Measurements from ENCODE around the gene ZDHHC22.
"Not testable (repeated sequence)": the region's sequence is repeated elsewhere in the genome, so short reads cannot be mapped to it uniquely, and the experiment has no call there.

The ZDHHC22 gene, protein sequence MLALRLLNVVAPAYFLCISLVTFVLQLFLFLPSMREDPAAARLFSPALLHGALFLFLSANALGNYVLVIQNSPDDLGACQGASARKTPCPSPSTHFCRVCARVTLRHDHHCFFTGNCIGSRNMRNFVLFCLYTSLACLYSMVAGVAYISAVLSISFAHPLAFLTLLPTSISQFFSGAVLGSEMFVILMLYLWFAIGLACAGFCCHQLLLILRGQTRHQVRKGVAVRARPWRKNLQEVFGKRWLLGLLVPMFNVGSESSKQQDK

DNA sequence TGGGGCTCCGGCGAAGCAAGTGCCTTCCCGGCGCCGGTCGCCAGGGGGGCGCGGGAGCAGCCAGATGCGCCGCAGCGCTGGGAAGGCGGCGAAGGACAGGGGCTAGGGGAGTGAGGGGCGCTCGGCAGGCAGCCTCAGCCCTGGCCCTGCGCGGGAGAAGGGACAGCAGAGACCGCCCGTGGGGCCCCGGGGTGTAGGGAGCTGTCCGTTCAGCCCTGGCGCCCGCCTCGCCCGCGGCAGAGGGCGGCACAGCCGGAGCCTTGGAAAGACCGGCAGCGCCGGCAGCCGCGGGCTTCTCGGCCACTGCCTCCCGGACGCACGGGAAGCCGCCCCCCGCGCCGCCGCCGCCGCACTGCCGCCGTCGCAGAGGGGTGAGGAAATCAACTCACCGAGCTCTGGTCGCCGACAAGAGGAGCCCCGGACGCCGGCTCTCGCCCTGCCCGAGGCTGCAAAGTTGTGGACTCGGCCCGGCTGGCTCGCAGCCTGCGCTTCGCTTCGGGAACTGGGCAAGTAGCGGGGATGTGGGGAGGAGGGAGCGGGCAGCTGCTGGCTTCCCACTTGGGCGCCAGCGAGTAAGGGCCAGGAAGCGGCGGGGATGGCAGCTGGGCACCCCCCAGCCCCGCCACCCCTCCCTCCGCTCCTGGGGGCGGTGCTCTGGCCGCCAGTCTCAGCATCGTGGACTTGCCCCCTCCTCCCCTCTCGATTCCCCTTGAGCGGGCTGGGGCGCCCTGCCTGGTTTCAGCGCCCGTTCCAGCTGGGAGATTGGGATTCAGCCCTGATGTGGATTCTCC lies at the start of gene ZDHHC22:
TSS of gene ZDHHC22 (minus strand) at position 578 of the 791 bp plus-strand sequence. CDS start 2,053 bp downstream, outside the sequence.
- no peak for DNase-seq

DNA sequence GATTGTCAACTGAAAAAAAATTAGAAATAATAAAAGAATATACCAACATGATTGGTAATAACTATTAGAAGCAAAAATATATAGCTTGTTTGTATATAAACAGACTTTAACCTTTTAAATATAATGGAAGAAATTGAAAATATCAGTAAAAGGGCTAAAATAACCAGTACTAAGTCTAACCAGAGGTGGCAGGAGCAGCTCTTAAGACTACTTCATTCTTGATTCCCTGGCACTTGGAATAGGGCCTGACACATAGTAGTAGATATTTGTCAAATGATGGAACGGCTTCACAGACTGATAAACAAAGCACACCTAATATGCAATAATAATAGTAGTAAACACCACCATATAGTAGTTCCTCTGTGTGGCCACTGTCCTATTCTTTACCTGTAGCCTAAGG lies 49.4 kb upstream of the ZDHHC22 start:
- no peak for DNase-seq

GRCh38 chr14:77189479-77189878 lies 47.9 kb upstream of the ZDHHC22 start:
- no peak for DNase-seq

- DNase-seq: no peak
Measured at GRCh38 chr14:77187649-77188012, 46.0 kb upstream of the ZDHHC22 start.

DNA sequence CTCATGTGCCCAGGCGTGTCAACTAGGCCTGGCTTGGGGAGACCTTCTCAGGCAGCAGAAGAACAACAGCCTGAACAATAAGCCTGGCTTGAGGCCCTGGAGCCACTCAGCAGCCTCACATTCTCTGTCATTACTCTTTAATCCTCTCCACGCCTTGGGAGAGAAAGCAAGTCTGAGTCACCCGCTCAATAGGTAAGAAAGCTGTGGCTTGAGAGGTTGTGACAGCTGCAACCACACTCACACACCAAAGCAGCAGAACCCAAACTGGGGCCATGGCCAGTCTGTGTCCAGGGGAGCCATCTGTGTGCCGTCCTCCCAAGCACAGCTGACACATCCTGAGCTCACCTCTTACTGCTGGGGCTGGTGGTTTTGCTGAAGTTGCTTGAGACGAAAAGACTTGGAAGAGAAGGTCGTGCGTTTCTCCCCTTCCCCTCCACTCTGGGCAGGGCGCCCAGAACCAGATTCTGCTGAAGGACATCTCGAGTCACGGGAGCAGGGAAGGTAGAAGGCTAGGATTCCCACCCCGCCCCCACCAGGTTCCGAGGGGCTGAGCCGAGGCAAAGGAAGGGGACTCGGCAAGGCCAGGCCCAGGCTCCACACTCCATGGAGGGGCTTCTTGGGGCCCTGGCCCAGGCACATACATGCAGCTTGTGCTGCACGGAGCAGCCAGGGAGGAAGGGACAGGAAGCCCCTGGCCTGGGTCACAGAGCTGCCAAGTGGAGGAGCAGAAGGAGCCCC lies 45.5 kb upstream of the ZDHHC22 start:
- no peak for DNase-seq

DNA sequence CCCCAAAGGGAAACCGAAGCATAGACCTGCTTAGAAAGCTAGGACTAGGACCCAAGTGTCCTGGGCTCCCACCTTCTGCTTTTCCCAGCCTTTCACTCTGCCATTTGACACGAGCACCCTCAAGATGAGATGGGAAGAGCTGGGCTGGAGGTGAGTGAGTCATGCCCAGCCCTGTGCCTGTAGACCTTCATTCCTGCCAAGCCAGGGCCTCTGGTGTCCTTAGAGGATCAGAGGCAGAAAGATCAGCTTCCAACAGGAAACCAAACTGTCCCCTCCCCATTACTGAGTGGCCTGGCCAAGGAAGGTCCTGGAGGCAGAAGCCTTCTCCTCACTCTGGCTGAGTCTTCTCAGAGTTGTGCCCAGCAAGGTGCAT lies 43.5 kb upstream of the ZDHHC22 start:
- DNase-seq: no peak

- DNase-seq: no peak
Measured at GRCh38 chr14:77184396-77185092, 43.0 kb upstream of the ZDHHC22 start.

DNA sequence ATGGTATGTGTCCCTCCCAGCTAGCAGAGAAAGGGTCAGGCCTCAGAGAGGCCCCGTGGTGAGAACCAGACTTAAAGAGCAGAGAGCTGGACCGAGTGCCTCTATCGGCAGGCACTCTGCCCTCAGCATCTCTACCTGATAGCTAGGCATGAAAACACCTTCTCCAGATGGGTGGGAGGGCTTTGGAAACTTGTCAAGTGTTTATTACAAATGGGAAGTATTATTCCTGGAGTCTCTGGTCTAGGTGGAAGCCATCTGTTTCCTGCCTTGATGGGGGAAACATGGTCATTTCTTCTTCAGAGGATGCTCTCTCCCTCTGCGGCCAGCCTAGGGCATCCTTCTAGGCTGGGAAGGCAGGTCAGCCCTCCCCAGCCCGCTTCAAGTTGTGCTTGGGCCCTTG lies 42.3 kb upstream of the ZDHHC22 start:
- no peak for DNase-seq

DNA sequence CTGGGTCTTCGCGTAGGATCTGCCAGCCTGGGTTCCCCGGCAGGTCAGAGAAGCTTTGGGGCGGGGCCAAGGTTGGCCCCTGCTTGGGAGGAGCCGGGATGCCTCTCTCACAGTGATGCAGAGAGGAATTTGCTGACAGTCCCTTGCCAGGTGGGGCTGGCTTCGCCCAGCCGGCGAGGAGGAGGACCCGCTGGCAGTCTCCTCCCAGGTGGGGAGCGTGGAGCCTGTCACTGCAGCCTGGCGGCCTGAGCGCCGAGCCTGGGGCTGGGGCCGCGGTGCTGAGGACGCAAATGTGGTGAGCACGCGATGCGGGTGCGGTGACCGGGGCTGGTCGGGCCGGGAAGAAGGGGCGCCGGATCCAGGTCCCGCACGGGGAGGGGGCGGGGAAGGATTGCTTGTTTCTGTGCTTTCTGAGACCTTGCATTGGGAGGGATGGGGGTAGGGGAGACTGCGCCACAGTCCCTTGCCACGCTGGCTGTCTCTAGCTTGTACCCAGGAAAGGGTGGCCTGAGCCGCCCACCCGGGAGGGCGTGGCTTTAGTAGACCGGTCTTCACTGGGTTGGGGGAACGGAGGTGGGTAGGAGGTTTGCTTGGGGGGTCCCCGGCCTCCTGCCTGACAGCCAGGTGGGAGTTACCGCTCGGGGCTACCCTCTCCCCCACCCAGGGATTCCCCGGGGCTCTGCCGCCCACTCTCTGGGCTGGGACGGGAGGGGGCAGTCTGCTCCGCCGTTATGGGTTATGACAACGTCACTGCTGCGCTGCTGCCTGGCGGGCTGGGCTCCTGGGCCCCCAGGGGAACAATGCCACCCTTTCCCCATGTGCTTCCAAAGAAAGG lies 40.2 kb upstream of the ZDHHC22 start, which contains the start of gene TMEM63C:
TSS of gene TMEM63C (plus strand) at position 196 of the 835 bp plus-strand sequence. CDS start 37,016 bp downstream, outside the sequence.
- no peak for DNase-seq

DNA sequence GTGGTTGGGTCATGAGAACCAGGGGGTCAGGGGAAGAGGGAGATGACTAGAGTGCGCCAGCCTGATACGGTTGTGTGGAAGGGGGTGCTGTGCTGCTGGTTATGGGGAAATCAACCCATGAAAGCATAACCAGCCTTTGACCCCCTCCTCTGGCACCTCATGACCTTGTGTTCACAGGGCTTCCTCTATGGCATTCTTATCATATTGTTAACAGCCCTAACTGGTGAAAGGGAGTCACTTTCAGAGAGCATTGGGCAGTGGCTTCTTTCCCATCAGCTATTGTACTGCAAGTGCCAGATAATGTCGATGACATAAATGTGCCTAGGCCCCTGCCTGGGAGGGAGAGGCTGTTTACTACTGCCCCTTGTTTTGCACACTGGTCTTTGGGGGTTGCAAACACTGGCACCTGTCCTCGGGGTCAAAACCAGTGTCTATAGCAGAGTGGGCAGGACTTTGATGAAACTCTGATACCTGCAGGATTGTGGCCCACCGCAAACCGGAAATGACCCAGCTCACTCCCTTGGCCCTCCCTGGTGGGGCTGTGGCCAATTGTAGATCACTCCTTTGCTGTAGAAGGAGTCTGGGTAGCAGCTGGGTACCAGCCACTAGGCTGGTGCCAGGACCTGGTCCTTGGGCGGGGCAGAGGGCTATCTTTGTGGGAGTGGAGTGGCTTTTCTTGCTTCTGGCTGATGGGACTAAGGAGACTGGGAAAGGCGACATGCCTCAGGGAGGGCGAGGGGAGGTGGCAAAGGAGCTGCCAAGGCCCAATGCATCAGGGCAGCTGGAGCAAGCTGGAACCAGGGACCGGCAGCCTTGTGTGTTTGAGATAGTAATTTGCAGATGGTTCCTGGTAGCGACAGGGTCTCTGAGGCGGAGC lies 39.4 kb upstream of the ZDHHC22 start:
- no peak for DNase-seq

DNA sequence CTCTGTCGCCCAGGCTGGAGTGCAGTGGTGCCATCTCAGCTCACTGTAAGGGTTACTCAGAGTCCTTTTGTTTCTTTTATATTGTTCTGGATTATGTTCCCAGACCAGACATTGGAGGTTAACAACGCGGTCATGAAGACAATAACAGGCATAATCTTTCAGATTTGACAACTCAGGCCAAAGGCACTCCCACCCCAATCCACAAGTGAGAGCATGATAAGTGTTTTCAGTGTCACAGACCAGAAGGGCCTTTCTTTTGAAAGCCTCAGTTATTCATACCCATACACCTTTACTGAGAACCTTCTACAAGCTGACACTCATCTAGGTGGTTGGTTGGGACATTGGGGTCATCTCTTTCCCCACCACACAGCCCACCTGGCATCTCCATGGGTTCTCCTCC lies 37.1 kb upstream of the ZDHHC22 start:
- no peak for DNase-seq

- DNase-seq: no peak
Measured at GRCh38 chr14:77177702-77178101, 36.1 kb upstream of the ZDHHC22 start.

- DNase-seq: no peak
Measured at GRCh38 chr14:77175843-77176242, 34.3 kb upstream of the ZDHHC22 start.

- not testable (repeated sequence) for DNase-seq
Measured at GRCh38 chr14:77173911-77174617, 32.5 kb upstream of the ZDHHC22 start.

DNA sequence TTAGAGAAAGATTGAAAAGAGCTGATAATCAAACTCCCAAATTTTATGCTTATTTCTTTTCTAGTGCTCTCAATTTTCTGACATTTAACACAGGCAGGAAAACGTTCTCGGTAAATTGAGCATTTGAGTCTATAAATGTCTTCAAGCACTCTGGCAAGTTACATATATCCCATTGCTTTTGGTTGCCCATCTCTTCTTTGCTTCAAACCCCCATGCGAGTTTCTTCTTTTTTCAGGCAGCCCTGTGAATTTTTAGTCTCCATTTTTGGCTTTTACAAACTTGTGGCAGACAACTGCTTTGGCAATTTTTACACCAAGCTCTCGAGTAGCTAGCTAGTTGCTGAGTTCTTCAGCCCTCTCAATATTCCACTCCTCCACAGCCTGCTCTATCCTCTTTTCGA lies 31.3 kb upstream of the ZDHHC22 start:
- DNase-seq: no peak

DNA sequence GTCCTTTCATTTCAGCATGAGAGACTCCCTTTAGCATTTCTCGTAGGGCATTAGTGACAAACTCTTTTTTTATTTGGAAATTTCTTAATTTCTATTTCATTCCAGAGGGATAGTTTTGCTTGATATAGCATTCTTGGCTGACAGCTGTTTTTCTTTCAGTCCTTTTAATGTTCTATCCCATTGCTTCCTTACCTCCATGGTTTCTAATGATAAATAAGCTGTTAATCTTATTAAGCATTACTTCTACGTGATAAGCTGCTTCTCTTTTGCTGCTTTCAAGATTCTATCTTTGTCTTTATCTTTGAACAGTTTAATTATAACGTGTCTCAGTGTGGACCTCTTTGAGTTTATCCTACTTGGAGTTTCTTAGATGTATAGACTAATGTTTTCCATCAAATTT lies 28.5 kb upstream of the ZDHHC22 start:
- DNase-seq: no peak

DNA sequence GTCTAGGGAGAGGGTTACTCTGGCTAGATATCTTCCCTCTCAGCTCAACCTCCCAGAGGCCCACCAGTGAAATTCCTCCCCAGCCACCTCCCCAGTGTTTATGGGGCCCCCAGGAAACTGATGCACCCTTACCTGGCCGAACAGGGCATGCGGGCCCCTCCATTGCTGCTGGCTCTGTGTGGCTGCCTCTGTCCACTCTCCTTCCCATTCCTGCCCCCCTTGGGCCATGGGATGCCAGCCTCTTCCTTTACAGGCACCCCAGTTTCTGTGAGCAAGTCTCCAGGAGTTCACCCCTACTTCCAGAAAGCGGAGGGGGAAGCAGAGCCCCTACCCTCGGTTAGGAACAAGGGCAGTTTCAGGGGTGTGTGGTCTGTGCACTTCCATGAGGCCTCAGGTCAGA lies 19.4 kb upstream of the ZDHHC22 start:
- DNase-seq: no peak

- DNase-seq: no peak
Measured at GRCh38 chr14:77158882-77159255, 17.3 kb upstream of the ZDHHC22 start.

DNA sequence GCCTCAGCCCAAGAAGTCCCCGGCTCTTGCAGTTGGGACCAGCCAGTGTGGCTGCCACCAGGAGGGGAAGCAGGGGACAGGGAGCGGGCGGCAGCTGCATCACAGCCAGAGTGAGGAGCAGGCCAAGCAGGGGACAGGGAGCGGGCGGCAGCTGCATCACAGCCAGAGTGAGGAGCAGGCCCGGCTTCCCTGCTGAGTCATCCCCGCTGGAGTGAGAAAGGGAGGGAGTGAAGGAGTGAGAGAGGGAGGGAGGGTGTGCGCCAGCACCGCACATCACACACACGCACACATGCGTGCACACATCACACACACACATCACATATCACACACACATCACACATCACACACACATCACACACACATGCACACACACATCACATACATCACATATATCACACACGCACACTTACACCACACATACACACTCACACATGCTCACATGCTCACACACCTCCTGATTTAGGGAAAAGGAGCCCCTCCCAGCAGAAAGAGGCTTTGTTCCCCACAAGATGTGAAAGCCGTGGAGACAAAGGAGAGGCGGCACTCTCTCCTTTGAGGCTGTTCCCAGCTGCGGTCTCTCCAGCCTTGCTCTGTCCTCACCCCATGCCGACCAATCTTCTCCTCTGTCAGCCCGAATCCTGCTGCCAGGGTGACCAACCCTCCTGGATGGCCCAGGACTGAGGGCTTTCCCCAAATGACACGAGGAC lies 16.7 kb upstream of the ZDHHC22 start:
- DNase-seq: no peak

GRCh38 chr14:77157740-77158139 lies 16.1 kb upstream of the ZDHHC22 start:
- no peak for DNase-seq
